ENCODE measurements around the gene SUV39H1.
A peak's percentile ranks its signal among the peaks of the same experiment; 100 is the strongest.
"Not testable (repeated sequence)": the region's sequence is repeated elsewhere in the genome, so short reads cannot be mapped to it uniquely, and the experiment has no call there.

Gene SUV39H1

DNA sequence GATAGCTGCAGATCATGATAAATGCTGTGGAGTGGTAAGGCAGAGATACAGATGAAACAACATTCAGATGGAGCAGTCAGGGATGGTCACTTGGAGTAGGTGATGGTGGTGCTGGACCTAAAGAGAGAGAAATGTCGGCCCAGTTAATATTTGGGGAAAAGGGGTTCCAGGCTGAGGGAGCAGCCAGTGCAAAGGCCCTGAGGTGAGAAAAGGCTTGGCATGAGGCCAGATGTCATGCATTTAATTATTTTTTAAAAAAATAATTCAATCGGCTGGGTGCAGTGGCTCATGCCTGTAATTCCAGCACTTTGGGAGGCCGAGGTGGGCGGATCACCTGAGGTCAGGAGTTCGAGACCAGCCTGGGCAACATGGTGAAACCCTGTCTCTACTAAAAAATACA lies 4.8 kb upstream of the SUV39H1 start:
- H3K27me3 ChIP-seq (ENCODE audit: insufficient read depth, low read length); H2BK12ac ChIP-seq (ENCODE audit: low read length); DNase-seq; H3K9ac ChIP-seq (ENCODE audit: low read length); H3K79me2 ChIP-seq (ENCODE audit: control insufficient read depth, insufficient read depth, low read length, poor library complexity); H2AK5ac ChIP-seq (ENCODE audit: low read length); H3K27ac ChIP-seq (ENCODE audit: low read depth, low read length); H3K4me2 ChIP-seq (ENCODE audit: low read length); H2AFZ ChIP-seq (ENCODE audit: insufficient read depth, low read length, poor library complexity); H3K18ac ChIP-seq (ENCODE audit: low read length); H3K36me3 ChIP-seq (ENCODE audit: control insufficient read depth in 1 of 2, insufficient read depth in 2 of 2, low read length in 2 of 2); H3K4me3 ChIP-seq (ENCODE audit: low read depth, low read length); H3K23ac ChIP-seq (ENCODE audit: low read length); H3K79me1 ChIP-seq (ENCODE audit: low read length); H3K14ac ChIP-seq (ENCODE audit: low read length); H4K91ac ChIP-seq (ENCODE audit: low read depth, low read length); H4K8ac ChIP-seq (ENCODE audit: low read depth, low read length); H3K9me3 ChIP-seq (ENCODE audit: insufficient read depth, low read depth, low read length); H2BK120ac ChIP-seq (ENCODE audit: insufficient read depth, low read length, poor library complexity); H4K12ac ChIP-seq (ENCODE audit: low read depth, low read length); H2BK5ac ChIP-seq (ENCODE audit: low read depth, low read length, poor library complexity); H3K4ac ChIP-seq (ENCODE audit: low read depth, low read length): not testable (repeated sequence)
- H3K4me1 ChIP-seq (ENCODE audit: control insufficient read depth in 1 of 2, insufficient read depth in 2 of 2, low read length in 2 of 2) = peaks cover 8 to 11% of the 10 kb centered on the region in 2 experiments
- WGBS (ENCODE audit: extremely low coverage, insufficient coverage, insufficient read length) = no CpG with 5 or more reads among the region's 5 CpGs

DNA sequence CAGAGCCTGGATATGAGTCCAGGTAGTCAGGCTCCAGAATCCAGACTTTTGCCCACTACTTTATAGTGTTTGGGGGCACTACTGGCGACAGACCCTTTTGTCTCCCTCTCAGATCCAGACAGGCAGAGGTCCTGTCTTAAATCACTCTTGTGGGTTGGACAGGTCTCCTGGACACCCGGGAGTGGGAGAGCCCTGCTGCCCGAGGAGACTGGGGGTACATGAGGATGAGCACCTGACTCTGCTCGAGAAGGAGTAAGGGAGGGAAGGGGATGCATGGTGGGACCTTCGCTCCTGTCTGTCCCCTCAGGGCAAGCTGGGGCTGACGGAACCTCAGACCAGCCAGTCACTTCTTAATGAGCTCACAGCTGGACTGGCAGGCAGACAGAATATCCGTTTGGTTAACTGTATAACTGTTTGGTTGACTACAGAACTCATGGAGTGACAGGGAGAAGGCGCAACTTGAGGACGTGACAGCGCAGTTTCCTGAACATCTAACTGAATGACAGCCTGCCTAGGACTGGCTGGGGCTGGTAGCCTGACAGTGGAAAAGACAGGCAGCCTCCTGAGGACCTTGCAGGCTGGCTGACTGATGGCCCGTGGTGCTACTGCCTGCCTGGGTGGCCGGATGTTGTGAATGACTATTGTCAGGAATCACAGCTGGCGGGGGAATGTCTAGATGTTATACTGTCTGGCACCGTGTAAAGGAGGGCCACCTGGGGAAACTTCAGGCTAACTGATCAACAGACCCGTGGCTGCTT lies 1.6 kb upstream of the SUV39H1 start:
- no CpG with 5 or more reads among the region's 15 CpGs for WGBS (ENCODE audit: extremely low coverage, insufficient coverage, insufficient read length)
- Histone ChIP-seq H4K12ac (ENCODE audit: low read depth, low read length) (no peak overlapping the region), H3K18ac (ENCODE audit: low read length) (no peak overlapping the region), H3K4me2 (ENCODE audit: low read length) (peak overlapping the region; percentile 65), H2BK5ac (ENCODE audit: low read depth, low read length, poor library complexity) (no peak overlapping the region), H3K4me3 (ENCODE audit: low read depth, low read length) (no peak overlapping the region), H3K4me1 (ENCODE audit: control insufficient read depth in 1 of 2, insufficient read depth in 2 of 2, low read length in 2 of 2) (peaks cover 8 to 14% of the 10 kb centered on the region in 2 experiments), H3K23ac (ENCODE audit: low read length) (no peak overlapping the region), H3K79me1 (ENCODE audit: low read length) (peaks cover 8% of the 10 kb centered on the region), H3K14ac (ENCODE audit: low read length) (no peak overlapping the region), H3K27ac (ENCODE audit: low read depth, low read length) (no peak overlapping the region), H3K36me3 (ENCODE audit: control insufficient read depth in 1 of 2, insufficient read depth in 2 of 2, low read length in 2 of 2) (peaks cover under 1 to 7% of the 10 kb centered on the region in 2 experiments), H4K8ac (ENCODE audit: low read depth, low read length) (no peak overlapping the region), H3K4ac (ENCODE audit: low read depth, low read length) (no peak overlapping the region), H3K79me2 (ENCODE audit: control insufficient read depth, insufficient read depth, low read length, poor library complexity) (peaks cover 5% of the 10 kb centered on the region), H3K9me3 (ENCODE audit: insufficient read depth, low read depth, low read length) (no peaks in the 10 kb centered on the region), H3K9ac (ENCODE audit: low read length) (no peak overlapping the region), H3K27me3 (ENCODE audit: insufficient read depth, low read length) (no peaks in the 10 kb centered on the region), H2BK120ac (ENCODE audit: insufficient read depth, low read length, poor library complexity) (no peak overlapping the region), H2AFZ (ENCODE audit: insufficient read depth, low read length, poor library complexity) (peak overlapping the region; percentile 6), H2AK5ac (ENCODE audit: low read length) (no peak overlapping the region), H2BK12ac (ENCODE audit: low read length) (no peak overlapping the region), H4K91ac (ENCODE audit: low read depth, low read length) (no peak overlapping the region)
- no peak for DNase-seq

DNA sequence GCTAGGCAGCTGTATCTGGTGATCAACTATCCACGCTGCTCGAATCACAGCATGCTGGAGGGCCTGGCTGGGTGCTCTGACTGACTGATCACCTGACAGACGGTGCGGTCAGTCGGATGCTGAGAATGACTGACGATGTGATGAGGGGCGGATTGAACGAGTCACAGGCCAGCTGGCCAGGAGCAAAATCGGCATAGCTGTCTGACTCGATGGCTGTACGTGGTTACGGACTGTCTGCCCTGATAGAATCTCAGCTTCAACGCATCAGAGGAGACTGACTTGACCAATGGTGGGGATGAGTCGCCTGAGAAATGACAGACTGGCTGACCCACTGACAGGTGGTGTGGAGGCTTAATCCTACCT lies 1.0 kb upstream of the SUV39H1 start:
- H3K18ac ChIP-seq (ENCODE audit: low read length) = no peak overlapping the region
- no peak overlapping the region for H2AK5ac ChIP-seq (ENCODE audit: low read length)
- peaks cover 5% of the 10 kb centered on the region for H3K79me2 ChIP-seq (ENCODE audit: control insufficient read depth, insufficient read depth, low read length, poor library complexity)
- WGBS (ENCODE audit: extremely low coverage, insufficient coverage, insufficient read length) = no CpG with 5 or more reads among the region's 14 CpGs
- no peak overlapping the region for H4K12ac ChIP-seq (ENCODE audit: low read depth, low read length)
- H2BK5ac ChIP-seq (ENCODE audit: low read depth, low read length, poor library complexity) = no peak overlapping the region
- H3K4me1 ChIP-seq (ENCODE audit: control insufficient read depth in 1 of 2, insufficient read depth in 2 of 2, low read length in 2 of 2) = peaks cover 10 to 19% of the 10 kb centered on the region in 2 experiments
- H3K27ac ChIP-seq (ENCODE audit: low read depth, low read length) = no peak overlapping the region
- H3K4ac ChIP-seq (ENCODE audit: low read depth, low read length) = no peak overlapping the region
- no peak overlapping the region for H4K91ac ChIP-seq (ENCODE audit: low read depth, low read length)
- no peak overlapping the region for H3K4me3 ChIP-seq (ENCODE audit: low read depth, low read length)
- peak overlapping the region; percentile 65 for H3K4me2 ChIP-seq (ENCODE audit: low read length)
- peaks cover 8% of the 10 kb centered on the region for H3K79me1 ChIP-seq (ENCODE audit: low read length)
- peaks cover 6 to 13% of the 10 kb centered on the region in 2 experiments for H3K36me3 ChIP-seq (ENCODE audit: control insufficient read depth in 1 of 2, insufficient read depth in 2 of 2, low read length in 2 of 2)
- H2BK120ac ChIP-seq (ENCODE audit: insufficient read depth, low read length, poor library complexity) = no peak overlapping the region
- H4K8ac ChIP-seq (ENCODE audit: low read depth, low read length) = no peak overlapping the region
- no peak overlapping the region for H3K23ac ChIP-seq (ENCODE audit: low read length)
- peak overlapping the region; percentile 6 for H2AFZ ChIP-seq (ENCODE audit: insufficient read depth, low read length, poor library complexity)
- H3K27me3 ChIP-seq (ENCODE audit: insufficient read depth, low read length) = no peaks in the 10 kb centered on the region
- peak; percentile 46 to 48 for DNase-seq
- no peaks in the 10 kb centered on the region for H3K9me3 ChIP-seq (ENCODE audit: insufficient read depth, low read depth, low read length)
- no peak overlapping the region for H3K14ac ChIP-seq (ENCODE audit: low read length)
- H2BK12ac ChIP-seq (ENCODE audit: low read length) = no peak overlapping the region
- H3K9ac ChIP-seq (ENCODE audit: low read length) = no peak overlapping the region

DNA sequence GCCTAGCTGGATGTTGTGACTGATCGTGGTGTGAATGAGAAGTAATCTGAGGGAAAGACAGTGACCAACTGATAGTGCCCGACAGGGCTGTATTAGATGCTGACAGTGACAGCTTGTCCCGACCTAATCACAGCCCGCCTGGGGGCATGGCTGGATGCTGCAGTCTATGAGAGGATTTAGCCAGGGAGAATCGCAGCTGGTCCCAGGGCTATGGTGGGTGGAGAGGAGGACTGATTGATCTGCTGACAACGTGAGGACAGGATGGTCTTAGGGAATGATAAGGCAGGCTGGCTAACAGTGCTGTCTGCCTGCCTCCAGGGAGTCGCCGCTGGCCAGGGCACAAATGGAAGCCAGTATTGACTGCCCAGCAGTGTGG lies 621 bp upstream of the SUV39H1 start:
- Histone ChIP-seq H2BK12ac (ENCODE audit: low read length) (no peak overlapping the region), H3K9ac (ENCODE audit: low read length) (peak overlapping the region; percentile 73), H3K4me2 (ENCODE audit: low read length) (peak overlapping the region; percentile 65), H3K4me1 (ENCODE audit: control insufficient read depth in 1 of 2, insufficient read depth in 2 of 2, low read length in 2 of 2) (peaks cover 13 to 22% of the 10 kb centered on the region in 2 experiments), H3K9me3 (ENCODE audit: insufficient read depth, low read depth, low read length) (no peaks in the 10 kb centered on the region), H3K23ac (ENCODE audit: low read length) (no peak overlapping the region), H3K27me3 (ENCODE audit: insufficient read depth, low read length) (no peaks in the 10 kb centered on the region), H3K27ac (ENCODE audit: low read depth, low read length) (peak overlapping the region; percentile 81), H2AFZ (ENCODE audit: insufficient read depth, low read length, poor library complexity) (no peak overlapping the region), H4K8ac (ENCODE audit: low read depth, low read length) (no peak overlapping the region), H2AK5ac (ENCODE audit: low read length) (no peak overlapping the region), H3K79me2 (ENCODE audit: control insufficient read depth, insufficient read depth, low read length, poor library complexity) (peaks cover 5% of the 10 kb centered on the region), H3K4me3 (ENCODE audit: low read depth, low read length) (peak overlapping the region; percentile 81), H3K14ac (ENCODE audit: low read length) (peak overlapping the region; percentile 0), H3K36me3 (ENCODE audit: control insufficient read depth in 1 of 2, insufficient read depth in 2 of 2, low read length in 2 of 2) (peaks cover 7 to 17% of the 10 kb centered on the region in 2 experiments), H3K18ac (ENCODE audit: low read length) (no peak overlapping the region), H3K4ac (ENCODE audit: low read depth, low read length) (no peak overlapping the region), H3K79me1 (ENCODE audit: low read length) (peaks cover 8% of the 10 kb centered on the region), H4K91ac (ENCODE audit: low read depth, low read length) (no peak overlapping the region), H2BK120ac (ENCODE audit: insufficient read depth, low read length, poor library complexity) (no peak overlapping the region), H4K12ac (ENCODE audit: low read depth, low read length) (no peak overlapping the region), H2BK5ac (ENCODE audit: low read depth, low read length, poor library complexity) (no peak overlapping the region)
- peak in 1 of 2 donors; percentile 44 for DNase-seq
- WGBS (ENCODE audit: extremely low coverage, insufficient coverage, insufficient read length) = no CpG with 5 or more reads among the region's 8 CpGs

Measured in trophoblast cell (in vitro differentiated cells and primary cell).